Ascending aorta (tissue), 2 donors: ENCODE measurements around the gene TRMT61A. TPM values are rescaled to one million over a fixed set of nuclear protein-coding genes. Genes with fewer than 3 reads are reported as not detected.
A peak's percentile ranks its signal among the peaks of the same experiment; 100 is the strongest.

ENCODE experiments used
- DNase-seq, 2 donors: peaks; one replicate each; pipeline ENCODE4 v3.0.0-alpha.2; 2019; ENCODE audit warnings: low spot score in 2 of 2
- H3K27ac ChIP-seq, 2 donors: fragments of 200-600 bp; sonication (generic); one replicate each; pipeline ENCODE4 v1.5.1; 2016 to 2017; ENCODE audit warnings: mild to moderate bottlenecking in 1 of 2
- H3K27me3 ChIP-seq: fragments of 200-600 bp; sonication (generic); one replicate; pipeline ENCODE4 v1.5.1; 2017
- H3K36me3 ChIP-seq, 2 donors: fragments of 200-600 bp; sonication (generic); one replicate each; pipeline ENCODE4 v1.5.1; 2016
- H3K4me1 ChIP-seq, 2 donors: fragments of 200-600 bp; sonication (generic); one replicate each; pipeline ENCODE4 v1.5.1; 2016 to 2017; ENCODE audit warnings: mild to moderate bottlenecking in 1 of 2
- H3K4me3 ChIP-seq, 2 donors: fragments of 200-600 bp; sonication (generic); one replicate each; pipeline ENCODE4 v1.5.1; 2016 to 2017; ENCODE audit warnings: mild to moderate bottlenecking in 1 of 2
- H3K9me3 ChIP-seq, 2 donors: fragments of 200-600 bp; sonication (generic); one replicate each; pipeline ENCODE4 v1.5.1; 2016
- CTCF ChIP-seq, 3 experiments: fragments of 200-600 bp in 2 of 3; fragments of 450-650 bp in 1 of 3; sonication (generic) in 2 of 3; IDR thresholded peaks; one replicate each; pipeline ENCODE4 v1.5.1; 2016 to 2019; ENCODE audit warnings: antibody characterized with exemption in 3 of 3, mild to moderate bottlenecking in 1 of 3, moderate library complexity in 1 of 3
- intact Hi-C: fragments of 100-400 bp; cut with DNase I; formaldehyde crosslinking; loops from one replicate; pipeline ENCODE4 v1.15.1; 2023
- total RNA-seq: library from RNA; depleted of rRNA; stranded (reverse); fragments of >200 nt; gene quantifications from one replicate; pipeline ENCODE4 v1.1.0, GENCODE V29; 2016

The TRMT61A gene
- total RNA-seq, 1 donor from 2014 or later = 31.2 TPM

- Histone ChIP-seq H3K36me3 (peaks cover 0 to 8% of the 10 kb centered on the region in 2 donors), H3K9me3 (no peaks in the 10 kb centered on the region), H3K27me3 (no peaks in the 10 kb centered on the region), H3K4me3 (no peak overlapping the region), H3K27ac (peak overlapping the region; percentile 95 to 97), H3K4me1 (peaks cover 19 to 44% of the 10 kb centered on the region in 2 donors)
- TF ChIP-seq CTCF (IDR thresholded peaks at IDR 0.05) = no peak
- intact Hi-C loops = loop anchor here (10.0 kb wide), 2 partner anchors 218 to 1238 kb away; partner anchors contain the start of genes EIF5 and ZNF839
- DNase-seq = no peak
Measured at GRCh38 chr14:103552846-103553210, 23.8 kb downstream of the TRMT61A start.

- Histone ChIP-seq H3K4me1 (peaks cover 13 to 47% of the 10 kb centered on the region in 2 donors), H3K36me3 (peaks cover 18 to 32% of the 10 kb centered on the region in 2 donors), H3K27me3 (no peaks in the 10 kb centered on the region), H3K9me3 (no peaks in the 10 kb centered on the region), H3K27ac (peak overlapping the region in 1 of 2 donors; percentile 24), H3K4me3 (no peak overlapping the region)
- DNase-seq = no peak
- intact Hi-C loops = loop anchor here (10.0 kb wide), 2 partner anchors 221 to 1241 kb away; partner anchors contain the start of genes EIF5 and ZNF839
- TF ChIP-seq CTCF (IDR thresholded peaks at IDR 0.05) = no peak
Measured at GRCh38 chr14:103555559-103556337, 26.8 kb downstream of the TRMT61A start.

- no peaks in the 10 kb centered on the region for H3K9me3 ChIP-seq
- peak overlapping the region; percentile 6 to 15 for H3K27ac ChIP-seq
- no peaks in the 10 kb centered on the region for H3K27me3 ChIP-seq
- intact Hi-C loops = loop anchor here (10.0 kb wide), 2 partner anchors 222 to 1242 kb away; partner anchors contain the start of genes EIF5 and ZNF839
- DNase-seq = no peak
- no peak overlapping the region for H3K4me3 ChIP-seq
- TF ChIP-seq CTCF (IDR thresholded peaks at IDR 0.05) = no peak
- peaks cover 18 to 32% of the 10 kb centered on the region in 2 donors for H3K36me3 ChIP-seq
- peaks cover 4 to 44% of the 10 kb centered on the region in 2 donors for H3K4me1 ChIP-seq
Measured at GRCh38 chr14:103556946-103557758, 28.2 kb downstream of the TRMT61A start.

GRCh38 chr14:103558071-103558882 is 29.3 kb downstream of the TRMT61A start:
- Histone ChIP-seq H3K4me3 (no peak overlapping the region), H3K9me3 (no peaks in the 10 kb centered on the region), H3K27ac (peak overlapping the region in 1 of 2 donors; percentile 28), H3K27me3 (no peaks in the 10 kb centered on the region), H3K4me1 (peaks cover 5 to 38% of the 10 kb centered on the region in 2 donors), H3K36me3 (peaks cover 18 to 32% of the 10 kb centered on the region in 2 donors)
- DNase-seq = no peak
- intact Hi-C loops = loop anchor here (10.0 kb wide), 2 partner anchors 223 to 1243 kb away; partner anchors contain the start of genes EIF5 and ZNF839
- no peak for TF ChIP-seq CTCF (IDR thresholded peaks at IDR 0.05)

GRCh38 chr14:103559766-103560165 is 30.8 kb downstream of the TRMT61A start:
- intact Hi-C loops = loop anchor here (5.0 to 10.0 kb wide), 3 partner anchors 158 to 1245 kb away; partner anchors contain the start of genes EIF5, XRCC3, ZFYVE21 and ZNF839
- no peak overlapping the region for H3K4me3 ChIP-seq
- DNase-seq = no peak
- H3K36me3 ChIP-seq = peaks cover 18 to 32% of the 10 kb centered on the region in 2 donors
- H3K9me3 ChIP-seq = no peaks in the 10 kb centered on the region
- peaks cover 16 to 48% of the 10 kb centered on the region in 2 donors for H3K4me1 ChIP-seq
- no peak overlapping the region for H3K27ac ChIP-seq
- no peak for TF ChIP-seq CTCF (IDR thresholded peaks at IDR 0.05)
- H3K27me3 ChIP-seq = no peaks in the 10 kb centered on the region
